Adrenal gland (tissue), 5 donors: ENCODE data around the gene CRHR1.

Experiments used
- CTCF ChIP-seq, 6 experiments: fragments of 450-650 bp in 4 of 6; fragments of 200-600 bp in 2 of 6; sonication (generic) in 1 of 6; IDR thresholded peaks; 1 replicate in 5 of 6; 2 replicates in 1 of 6; pipeline versions ENCODE4 v1.5.1 to v1.8.0; 2016 to 2021; ENCODE audit warnings: antibody characterized with exemption in 6 of 6, mild to moderate bottlenecking in 2 of 6, moderate library complexity in 1 of 6
- POLR2A ChIP-seq, 2 donors: fragments of 450-650 bp; IDR thresholded peaks; one replicate each; pipeline ENCODE4 v1.6.1; 2017; ENCODE audit warnings: antibody characterized with exemption in 2 of 2, mild to moderate bottlenecking in 2 of 2, moderate library complexity in 1 of 2
- donor health status: DM: no; HTN: no; CAD: no.

GRCh38 chr17:45883063-45883462, 98.9 kb downstream of the CRHR1 start:
- TF ChIP-seq POLR2A (IDR thresholded peaks at IDR 0.05), result no peak
- TF ChIP-seq CTCF (IDR thresholded peaks at IDR 0.05), result no peak
